Neural cell (in vitro differentiated cells): ENCODE data around the gene PGC.

Source experiments
- EP300 ChIP-seq: fragments of 450-650 bp; conservative IDR thresholded peaks from 2 replicates; pipeline ENCODE4 v1.6.1; 2014; ENCODE audit warnings: antibody characterized with exemption, mild to moderate bottlenecking, moderate library complexity; ENCODE audit not compliant: poor library complexity, severe bottlenecking
- EZH2 ChIP-seq: fragments of 200-600, 300-800 bp; shearing (Covaris generic), sonication (generic); IDR thresholded peaks from 2 replicates; pipeline ENCODE4 v1.6.1; 2014; ENCODE audit warnings: antibody characterized with exemption, low read length, borderline replicate concordance, mild to moderate bottlenecking; ENCODE audit not compliant: insufficient read depth, poor library complexity, severe bottlenecking
- MXI1 ChIP-seq: fragments of 450-650 bp; conservative IDR thresholded peaks from 2 replicates; pipeline ENCODE4 v1.6.1; 2014; ENCODE audit warnings: antibody characterized with exemption, mild to moderate bottlenecking; ENCODE audit not compliant: poor library complexity, severe bottlenecking
- POLR2AphosphoS5 ChIP-seq: IDR thresholded peaks from 2 replicates; pipeline ENCODE4 v1.6.1; 2012
- RAD21 ChIP-seq: fragments of 450-650 bp; conservative IDR thresholded peaks from 2 replicates; pipeline ENCODE4 v1.6.1; 2014; ENCODE audit warnings: antibody characterized with exemption, mild to moderate bottlenecking, moderate library complexity
- SMC3 ChIP-seq: fragments of 450-650 bp; conservative IDR thresholded peaks from 2 replicates; pipeline ENCODE4 v1.6.1; 2014; ENCODE audit warnings: antibody characterized with exemption, mild to moderate bottlenecking, moderate library complexity; ENCODE audit not compliant: poor library complexity
- TF ChIP-seq, protein P1 (sequence below): fragments of 450-650 bp; IDR thresholded peaks from 2 replicates; pipeline ENCODE4 v1.5.1; 2014; ENCODE audit warnings: antibody characterized with exemption, mild to moderate bottlenecking, moderate library complexity; ENCODE audit not compliant: poor library complexity, severe bottlenecking
- TF ChIP-seq, protein P2 (sequence below): IDR thresholded peaks from 2 replicates; pipeline ENCODE4 v1.6.1; 2012; ENCODE audit warnings: borderline replicate concordance

DNA sequence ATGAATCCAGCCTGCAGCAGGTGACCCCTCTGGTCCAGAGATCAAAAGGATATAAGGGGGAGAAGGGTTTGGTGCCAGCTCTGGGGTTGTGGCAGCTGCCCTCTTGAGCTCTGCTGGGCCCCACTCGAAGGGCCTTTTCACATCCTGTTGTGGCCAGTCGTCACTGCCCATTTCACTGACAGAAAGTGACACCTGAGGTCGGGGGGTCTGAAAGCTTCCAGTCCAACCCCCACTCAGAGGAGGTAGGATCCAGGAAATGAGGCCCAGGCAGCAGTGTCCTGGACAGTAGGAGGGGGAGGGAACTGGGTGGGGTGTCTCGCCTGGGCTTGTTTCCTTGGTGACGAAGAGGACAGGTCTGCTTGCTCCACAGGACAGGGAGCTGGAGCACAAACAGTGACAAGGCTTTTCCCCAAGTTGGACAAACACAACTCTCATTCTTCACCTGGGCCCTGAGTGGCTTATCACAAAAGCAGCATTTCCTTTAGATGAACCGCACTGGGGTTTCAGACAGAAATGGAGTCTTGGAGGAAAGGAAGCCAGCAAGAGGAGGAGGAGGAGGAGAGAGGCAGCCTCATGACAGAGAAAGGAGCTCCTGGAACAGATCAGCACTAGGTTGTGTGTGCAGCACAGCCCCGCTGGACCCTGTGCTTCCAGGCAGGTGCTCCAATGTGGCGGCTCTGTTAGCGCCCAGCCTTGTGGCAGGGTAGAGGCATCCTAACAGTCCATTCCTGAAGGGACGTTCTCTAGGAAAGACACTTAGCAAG lies 21.5 kb upstream of the PGC start:
- no peak for TF ChIP-seq MXI1
- TF ChIP-seq EP300: no peak
- TF ChIP-seq, protein P1, sequence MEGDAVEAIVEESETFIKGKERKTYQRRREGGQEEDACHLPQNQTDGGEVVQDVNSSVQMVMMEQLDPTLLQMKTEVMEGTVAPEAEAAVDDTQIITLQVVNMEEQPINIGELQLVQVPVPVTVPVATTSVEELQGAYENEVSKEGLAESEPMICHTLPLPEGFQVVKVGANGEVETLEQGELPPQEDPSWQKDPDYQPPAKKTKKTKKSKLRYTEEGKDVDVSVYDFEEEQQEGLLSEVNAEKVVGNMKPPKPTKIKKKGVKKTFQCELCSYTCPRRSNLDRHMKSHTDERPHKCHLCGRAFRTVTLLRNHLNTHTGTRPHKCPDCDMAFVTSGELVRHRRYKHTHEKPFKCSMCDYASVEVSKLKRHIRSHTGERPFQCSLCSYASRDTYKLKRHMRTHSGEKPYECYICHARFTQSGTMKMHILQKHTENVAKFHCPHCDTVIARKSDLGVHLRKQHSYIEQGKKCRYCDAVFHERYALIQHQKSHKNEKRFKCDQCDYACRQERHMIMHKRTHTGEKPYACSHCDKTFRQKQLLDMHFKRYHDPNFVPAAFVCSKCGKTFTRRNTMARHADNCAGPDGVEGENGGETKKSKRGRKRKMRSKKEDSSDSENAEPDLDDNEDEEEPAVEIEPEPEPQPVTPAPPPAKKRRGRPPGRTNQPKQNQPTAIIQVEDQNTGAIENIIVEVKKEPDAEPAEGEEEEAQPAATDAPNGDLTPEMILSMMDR: no peak
- TF ChIP-seq POLR2AphosphoS5: no peak
- no peak for TF ChIP-seq EZH2
- no peak for TF ChIP-seq RAD21
- TF ChIP-seq SMC3: no peak
- TF ChIP-seq, protein P2, sequence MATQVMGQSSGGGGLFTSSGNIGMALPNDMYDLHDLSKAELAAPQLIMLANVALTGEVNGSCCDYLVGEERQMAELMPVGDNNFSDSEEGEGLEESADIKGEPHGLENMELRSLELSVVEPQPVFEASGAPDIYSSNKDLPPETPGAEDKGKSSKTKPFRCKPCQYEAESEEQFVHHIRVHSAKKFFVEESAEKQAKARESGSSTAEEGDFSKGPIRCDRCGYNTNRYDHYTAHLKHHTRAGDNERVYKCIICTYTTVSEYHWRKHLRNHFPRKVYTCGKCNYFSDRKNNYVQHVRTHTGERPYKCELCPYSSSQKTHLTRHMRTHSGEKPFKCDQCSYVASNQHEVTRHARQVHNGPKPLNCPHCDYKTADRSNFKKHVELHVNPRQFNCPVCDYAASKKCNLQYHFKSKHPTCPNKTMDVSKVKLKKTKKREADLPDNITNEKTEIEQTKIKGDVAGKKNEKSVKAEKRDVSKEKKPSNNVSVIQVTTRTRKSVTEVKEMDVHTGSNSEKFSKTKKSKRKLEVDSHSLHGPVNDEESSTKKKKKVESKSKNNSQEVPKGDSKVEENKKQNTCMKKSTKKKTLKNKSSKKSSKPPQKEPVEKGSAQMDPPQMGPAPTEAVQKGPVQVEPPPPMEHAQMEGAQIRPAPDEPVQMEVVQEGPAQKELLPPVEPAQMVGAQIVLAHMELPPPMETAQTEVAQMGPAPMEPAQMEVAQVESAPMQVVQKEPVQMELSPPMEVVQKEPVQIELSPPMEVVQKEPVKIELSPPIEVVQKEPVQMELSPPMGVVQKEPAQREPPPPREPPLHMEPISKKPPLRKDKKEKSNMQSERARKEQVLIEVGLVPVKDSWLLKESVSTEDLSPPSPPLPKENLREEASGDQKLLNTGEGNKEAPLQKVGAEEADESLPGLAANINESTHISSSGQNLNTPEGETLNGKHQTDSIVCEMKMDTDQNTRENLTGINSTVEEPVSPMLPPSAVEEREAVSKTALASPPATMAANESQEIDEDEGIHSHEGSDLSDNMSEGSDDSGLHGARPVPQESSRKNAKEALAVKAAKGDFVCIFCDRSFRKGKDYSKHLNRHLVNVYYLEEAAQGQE: no peak
